A549 (cell line): ENCODE data around the gene BPIFB2. TPM values are rescaled to one million over a fixed set of nuclear protein-coding genes. Genes with fewer than 3 reads are reported as not detected.

ENCODE experiments used
- ATAC-seq, 2 experiments: fragments of 200-7000 bp in 1 of 2; fragments of >200 bp in 1 of 2; cut with Nextera tagmentation in 1 of 2; cut with Tn5 transposase in 1 of 2; 3 replicates each; pipeline versions ENCODE4 v1.8.0 to v1.9.1; 2018 to 2020; ENCODE audit warnings: mild to moderate bottlenecking in 1 of 2, moderate library complexity in 1 of 2
- CTCF ChIA-PET: fragments of 300-600 bp; sonication (Branson Sonifier 250); formaldehyde crosslinking; extraction: SDS; loops from one replicate; lab custom pipeline; 2021; ENCODE audit warnings: antibody characterized with exemption, inconsistent platforms; lab: Yijun Ruan, JAX
- POLR2A ChIA-PET: fragments of 350-600 bp; formaldehyde crosslinking; extraction: SDS; loops from one replicate; lab custom pipeline; 2021; ENCODE audit warnings: antibody characterized with exemption, inconsistent platforms; lab: Yijun Ruan, JAX
- DNase-seq, 2 experiments: peaks; one replicate each; pipeline versions ENCODE4 v3.0.0 to v3.0.0-alpha.2; 2011 to 2016; ENCODE audit warnings: low read depth in 1 of 2, low spot score in 1 of 2
- FAIRE-seq: peaks from 2 replicates; lab custom pipeline; 2011; peaks lifted over from hg19 to GRCh38; lab: Jason Lieb, UNC
- H3K27ac ChIP-seq, 2 experiments: fragments of >200 bp; sonication (Bioruptor Twin); formaldehyde crosslinking; 3 replicates each; pipeline ENCODE4 v1.5.1; 2016 to 2017
- H3K4me1 ChIP-seq: fragments of >200 bp; sonication (Bioruptor Twin); formaldehyde crosslinking; 3 replicates; pipeline ENCODE4 v1.6.1; 2016
- H3K4me2 ChIP-seq: fragments of >200 bp; sonication (Bioruptor Twin); formaldehyde crosslinking; 3 replicates; pipeline ENCODE4 v1.6.1; 2016
- H3K4me3 ChIP-seq: fragments of >200 bp; sonication (Bioruptor Twin); formaldehyde crosslinking; 3 replicates; pipeline ENCODE4 v1.5.1; 2016
- H3K9me3 ChIP-seq: fragments of >200 bp; sonication (Bioruptor Twin); formaldehyde crosslinking; 3 replicates; pipeline ENCODE4 v1.6.1; 2016
- BHLHE40 ChIP-seq: IDR thresholded peaks from 2 replicates; pipeline ENCODE4 v1.6.1; 2012; ENCODE audit warnings: low read depth, low read length, inconsistent platforms
- CBX2 ChIP-seq: fragments of 200-600 bp; sonication (generic); IDR thresholded peaks from 2 replicates; pipeline ENCODE4 v1.6.1; 2016; ENCODE audit warnings: low read depth, mild to moderate bottlenecking, borderline replicate concordance
- CBX8 ChIP-seq: fragments of 200-600 bp; sonication (generic); IDR thresholded peaks from 2 replicates; pipeline ENCODE4 v1.6.1; 2016
- CEBPB ChIP-seq, 2 experiments: fragments of >200 bp in 1 of 2; sonication (Bioruptor Twin) in 1 of 2; formaldehyde crosslinking in 1 of 2; IDR thresholded peaks; 2 replicates each; pipeline ENCODE4 v1.6.1; 2012 to 2016
- CHD2 ChIP-seq: fragments of 150-350 bp; IDR thresholded peaks from 2 replicates; pipeline ENCODE4 v1.6.1; 2014; ENCODE audit warnings: low read length; ENCODE audit not compliant: partially characterized antibody
- EHMT2 ChIP-seq: fragments of 200-600 bp; sonication (generic); IDR thresholded peaks from 2 replicates; pipeline ENCODE4 v1.6.1; 2016; ENCODE audit warnings: antibody characterized with exemption, low read depth, mild to moderate bottlenecking, moderate library complexity
- EP300 ChIP-seq, 2 experiments: fragments of >200 bp; sonication (Bioruptor Twin); formaldehyde crosslinking; IDR thresholded peaks; 2 replicates in 1 of 2; 3 replicates in 1 of 2; pipeline ENCODE4 v1.6.1; 2016 to 2017
- ESRRA ChIP-seq: fragments of 150-350 bp; IDR thresholded peaks from 2 replicates; pipeline ENCODE4 v1.6.1; 2014; ENCODE audit warnings: mild to moderate bottlenecking, low read length, borderline replicate concordance
- FOSL2 ChIP-seq, 2 experiments: fragments of 450-650 bp in 1 of 2; fragments of >200 bp in 1 of 2; sonication (Bioruptor Twin) in 1 of 2; formaldehyde crosslinking; IDR thresholded peaks; 2 replicates each; pipeline versions ENCODE4 v1.5.0 to v1.6.1; 2016 to 2020; ENCODE audit warnings: mild to moderate bottlenecking in 1 of 2, moderate library complexity in 1 of 2
- GATA3 ChIP-seq: IDR thresholded peaks from 2 replicates; pipeline ENCODE4 v1.6.1; 2012; ENCODE audit warnings: borderline replicate concordance
- HDAC2 ChIP-seq: fragments of 200-600 bp; sonication (generic); IDR thresholded peaks from 2 replicates; pipeline ENCODE4 v1.6.1; 2016
- HEYL ChIP-seq: fragments of 250-450 bp; sonication (Bioruptor Pico); IDR thresholded peaks from 2 replicates; pipeline ENCODE4 v1.8.0; 2021; ENCODE audit warnings: mild to moderate bottlenecking, moderate library complexity
- MAZ ChIP-seq: fragments of 150-350 bp; IDR thresholded peaks from 2 replicates; pipeline ENCODE4 v1.6.1; 2014; ENCODE audit warnings: antibody characterized with exemption, low read depth, low read length, borderline replicate concordance
- NFE2L2 ChIP-seq: fragments of 150-350 bp; conservative IDR thresholded peaks from 2 replicates; pipeline ENCODE4 v1.6.1; 2014; ENCODE audit warnings: low read length
- POLR2A ChIP-seq: IDR thresholded peaks from 2 replicates; pipeline ENCODE4 v1.6.1; 2012; ENCODE audit warnings: mild to moderate bottlenecking, low read length
- POLR2AphosphoS2 ChIP-seq: conservative IDR thresholded peaks from 2 replicates; pipeline ENCODE4 v1.6.1; 2012; ENCODE audit warnings: low read length, improper control_type of control experiment, inconsistent platforms
- RAD21 ChIP-seq, 2 experiments: fragments of >200 bp in 1 of 2; sonication (Bioruptor Twin) in 1 of 2; formaldehyde crosslinking in 1 of 2; IDR thresholded peaks in 1 of 2; conservative IDR thresholded peaks in 1 of 2; 2 replicates in 1 of 2; 3 replicates in 1 of 2; pipeline ENCODE4 v1.6.1; 2012 to 2018; ENCODE audit warnings: inconsistent platforms in 1 of 2
- RARB ChIP-seq: fragments of 250-450 bp; sonication (Bioruptor Pico); IDR thresholded peaks from 2 replicates; pipeline ENCODE4 v1.8.0; 2021; ENCODE audit warnings: mild to moderate bottlenecking, moderate library complexity
- RFX5 ChIP-seq: fragments of 450-650 bp; IDR thresholded peaks from 2 replicates; pipeline ENCODE4 v1.7.1; 2014; ENCODE audit warnings: antibody characterized with exemption, mild to moderate bottlenecking, moderate library complexity
- TP53 ChIP-seq: fragments of 250-450 bp; sonication (Bioruptor Pico); IDR thresholded peaks from 2 replicates; pipeline ENCODE4 v1.5.0; 2021; ENCODE audit warnings: mild to moderate bottlenecking, moderate library complexity
- ZC3H11A ChIP-seq: fragments of 450-650 bp; IDR thresholded peaks from 2 replicates; pipeline ENCODE4 v1.6.1; 2014; ENCODE audit warnings: antibody characterized with exemption, mild to moderate bottlenecking
- ZFP36 ChIP-seq: fragments of 450-650 bp; IDR thresholded peaks from 2 replicates; pipeline ENCODE4 v1.6.1; 2014; ENCODE audit warnings: borderline replicate concordance; ENCODE audit not compliant: partially characterized antibody
- WGBS: methylation state at CpG from one replicate; pipeline ENCODE4 v1.1.6; 2017; ENCODE audit errors: missing lambda C conversion rate; 5-methylcytosine and 5-hydroxymethylcytosine counted together
- polyA plus RNA-seq, 4 experiments: library from polyadenylated mRNA; depleted of rRNA in 3 of 4; stranded (reverse); fragments of >200 nt; fragmentation: RNase III in 1 of 4; extraction: RNeasy Plus Mini Kit Qiagen cat#74134 plus additional on column Dnase treatment in 1 of 4; gene quantifications; 2 replicates in 3 of 4; 3 replicates in 1 of 4; pipeline ENCODE4 v1.2.3, GENCODE V29; 2011 to 2017
- TF ChIP-seq, protein P1 (sequence below): IDR thresholded peaks from 2 replicates; pipeline ENCODE4 v1.6.1; 2012
- TF ChIP-seq, protein P2 (sequence below): IDR thresholded peaks from 2 replicates; pipeline ENCODE4 v1.6.1; 2012
- TF ChIP-seq, protein P3 (sequence below): fragments of >200 bp; sonication (Bioruptor Twin); formaldehyde crosslinking; IDR thresholded peaks from 2 replicates; pipeline ENCODE4 v1.6.1; 2016
- TF ChIP-seq, protein P4 (sequence below): fragments of 200-600 bp; sonication (generic); IDR thresholded peaks from 2 replicates; pipeline ENCODE4 v1.6.1; 2016; ENCODE audit warnings: antibody characterized with exemption, mild to moderate bottlenecking, moderate library complexity

The BPIFB2 gene
- polyA plus RNA-seq, 2 of the 4 experiments (the other 2 are of a cell fraction) = not detected

DNA sequence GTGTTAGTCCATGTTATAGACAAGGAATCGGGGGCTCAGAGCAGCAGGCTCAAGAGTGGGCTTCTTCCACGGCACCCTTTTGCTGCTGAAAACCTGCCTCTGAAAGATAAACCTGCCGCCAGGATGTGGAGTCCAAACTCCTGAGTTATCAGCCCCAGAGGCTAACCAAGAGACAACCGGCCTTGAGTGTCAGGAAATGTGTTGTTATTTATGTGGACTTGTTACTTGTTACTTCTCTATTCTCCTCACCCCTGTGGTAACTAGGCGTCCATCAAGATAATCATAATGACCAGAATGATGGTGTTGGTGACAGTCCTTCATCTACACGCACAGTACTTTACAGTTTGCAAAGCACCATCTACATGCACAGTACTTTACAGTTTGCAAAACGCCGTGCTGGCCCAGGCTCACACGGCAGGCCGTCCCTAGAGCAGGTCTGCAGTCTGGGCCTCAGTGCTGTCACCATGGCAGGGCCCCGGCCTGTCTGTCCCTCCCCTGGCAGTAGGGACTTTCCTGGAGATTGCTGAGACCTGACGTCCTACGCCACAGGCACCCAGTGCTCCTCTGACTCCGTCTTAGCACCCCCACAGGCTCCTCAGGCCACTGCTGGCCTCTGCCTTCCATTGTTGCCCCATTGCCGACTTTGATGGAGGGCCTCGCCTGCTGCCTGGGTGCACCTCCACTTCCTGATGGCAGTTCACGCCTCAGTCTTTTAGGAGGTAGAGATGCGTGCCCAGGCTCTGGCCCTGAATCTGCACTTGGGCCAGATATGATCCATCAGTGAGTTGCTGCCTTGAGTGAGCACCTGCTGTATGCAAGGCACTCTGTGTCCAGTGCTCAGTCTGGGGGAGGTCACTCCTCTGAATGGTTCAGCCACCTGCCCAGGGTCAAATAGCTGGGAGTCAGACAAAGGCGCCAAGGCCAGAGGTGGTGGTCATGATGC lies 62.9 kb downstream of the BPIFB2 start:
- H3K9me3 ChIP-seq = no peaks in the 10 kb centered on the region
- CTCF ChIA-PET = no interaction called here
- no peak overlapping the region for H3K4me2 ChIP-seq
- POLR2A ChIA-PET = interaction anchor here (0.7 kb wide), 1 partner anchor 8 kb away, joined by 6 read pairs; no protein-coding TSS in a partner anchor
- ATAC-seq (no peak), DNase-seq (no peak), FAIRE-seq (no peak)
- no peak overlapping the region for H3K4me3 ChIP-seq
- 73% methylated on average over 17 of the region's 19 CpGs for WGBS
- H3K27ac ChIP-seq = no peak overlapping the region
- H3K4me1 ChIP-seq = no peaks in the 10 kb centered on the region
- TF ChIP-seq CHD2 = no peak
- TF ChIP-seq BHLHE40 = no peak
- TF ChIP-seq POLR2AphosphoS2 = no peak
- TF ChIP-seq POLR2A = no peak
- TF ChIP-seq, protein P1, sequence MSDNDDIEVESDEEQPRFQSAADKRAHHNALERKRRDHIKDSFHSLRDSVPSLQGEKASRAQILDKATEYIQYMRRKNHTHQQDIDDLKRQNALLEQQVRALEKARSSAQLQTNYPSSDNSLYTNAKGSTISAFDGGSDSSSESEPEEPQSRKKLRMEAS = no peak
- TF ChIP-seq, protein P2, sequence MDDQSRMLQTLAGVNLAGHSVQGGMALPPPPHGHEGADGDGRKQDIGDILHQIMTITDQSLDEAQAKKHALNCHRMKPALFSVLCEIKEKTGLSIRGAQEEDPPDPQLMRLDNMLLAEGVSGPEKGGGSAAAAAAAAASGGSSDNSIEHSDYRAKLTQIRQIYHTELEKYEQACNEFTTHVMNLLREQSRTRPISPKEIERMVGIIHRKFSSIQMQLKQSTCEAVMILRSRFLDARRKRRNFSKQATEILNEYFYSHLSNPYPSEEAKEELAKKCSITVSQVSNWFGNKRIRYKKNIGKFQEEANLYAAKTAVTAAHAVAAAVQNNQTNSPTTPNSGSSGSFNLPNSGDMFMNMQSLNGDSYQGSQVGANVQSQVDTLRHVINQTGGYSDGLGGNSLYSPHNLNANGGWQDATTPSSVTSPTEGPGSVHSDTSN = no peak
- TF ChIP-seq CBX2 = no peak
- no peak for TF ChIP-seq MAZ
- TF ChIP-seq CEBPB (IDR thresholded peaks at IDR 0.05) = no peak
- no peak for TF ChIP-seq RAD21 (conservative IDR thresholded peaks at IDR 0.05 in 1 of 2, IDR thresholded peaks at IDR 0.05 in 1 of 2)
- no peak for TF ChIP-seq RFX5
- TF ChIP-seq, all 56 proteins: peak for 0

DNA sequence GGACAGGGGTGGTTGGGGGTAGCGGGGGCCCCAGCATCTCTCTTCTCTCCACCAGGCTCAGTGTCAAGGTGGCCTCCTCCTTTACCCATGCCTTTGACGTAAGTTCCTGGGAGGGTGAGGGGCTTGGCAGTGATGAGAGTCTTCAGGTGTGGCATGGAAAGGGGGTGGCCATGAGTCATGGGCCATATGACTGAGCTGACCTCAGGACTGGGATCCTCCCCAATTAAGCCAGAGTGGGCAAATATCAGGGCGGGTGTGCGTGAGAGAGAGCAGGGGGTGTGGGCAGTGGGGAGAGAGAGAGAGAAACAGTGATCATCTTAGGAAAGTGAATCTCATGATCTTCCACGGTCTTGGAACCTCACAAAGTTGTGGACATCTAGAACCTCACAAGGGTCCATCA lies 63.7 kb downstream of the BPIFB2 start:
- no peak for DNase-seq
- H3K4me1 ChIP-seq = no peaks in the 10 kb centered on the region
- no peak overlapping the region for H3K4me2 ChIP-seq
- TF ChIP-seq ZFP36 (no peak), ZC3H11A (no peak), ESRRA (no peak), HEYL (CRISPR knock-in tag) (no peak)
- TF ChIP-seq, all 56 proteins: peak for 0
- FAIRE-seq (no peak), ATAC-seq (no peak)
- ChIA-PET POLR2A (interaction anchor here (0.7 kb wide), 1 partner anchor 9 kb away, joined by 6 read pairs; no protein-coding TSS in a partner anchor), CTCF (interaction anchor here (0.8 to 2.3 kb wide), 4 partner anchors 9 to 169 kb away, joined by 3 to 5 read pairs (median 3); no protein-coding TSS in a partner anchor)
- H3K4me3 ChIP-seq = no peak overlapping the region
- WGBS = 69% methylated on average over 4 of the region's 5 CpGs
- no peaks in the 10 kb centered on the region for H3K9me3 ChIP-seq
- no peak overlapping the region for H3K27ac ChIP-seq

DNA sequence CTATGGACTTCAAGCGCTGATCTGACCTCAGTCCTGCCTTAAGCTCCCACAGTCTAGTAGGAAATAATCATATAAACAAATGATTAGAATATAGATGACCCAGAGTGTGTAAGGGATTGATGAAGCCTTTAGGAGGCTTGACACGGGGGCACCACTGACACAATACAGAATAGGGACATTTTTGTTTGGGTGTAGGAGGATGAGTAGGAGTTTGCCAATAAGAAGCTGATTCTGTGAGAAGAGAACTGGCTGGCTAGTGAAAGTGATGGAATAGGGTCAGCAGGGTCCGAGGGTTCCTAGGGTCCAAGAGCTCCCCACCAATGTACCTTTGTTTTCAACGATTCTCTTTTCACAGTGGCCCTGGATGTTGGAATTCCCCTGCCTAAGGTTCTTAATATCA lies 64.9 kb downstream of the BPIFB2 start:
- ATAC-seq = no peak
- TF ChIP-seq EHMT2 (no peak), CBX8 (no peak), TP53 (CRISPR knock-in tag) (no peak), RARB (CRISPR knock-in tag) (no peak), EP300 (IDR thresholded peaks at IDR 0.05) (no peak), FOSL2 (IDR thresholded peaks at IDR 0.05) (no peak), FOSL2 (CRISPR knock-in tag; IDR thresholded peaks at IDR 0.05) (no peak), GATA3 (no peak), CBX2 (no peak), ZC3H11A (no peak), RAD21 (conservative IDR thresholded peaks at IDR 0.05 in 1 of 2, IDR thresholded peaks at IDR 0.05 in 1 of 2) (no peak), ESRRA (no peak), HDAC2 (no peak), NFE2L2 (no peak)
- TF ChIP-seq, protein P3, sequence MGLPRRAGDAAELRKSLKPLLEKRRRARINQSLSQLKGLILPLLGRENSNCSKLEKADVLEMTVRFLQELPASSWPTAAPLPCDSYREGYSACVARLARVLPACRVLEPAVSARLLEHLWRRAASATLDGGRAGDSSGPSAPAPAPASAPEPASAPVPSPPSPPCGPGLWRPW = no peak
- TF ChIP-seq, protein P1 = no peak
- TF ChIP-seq, protein P4, sequence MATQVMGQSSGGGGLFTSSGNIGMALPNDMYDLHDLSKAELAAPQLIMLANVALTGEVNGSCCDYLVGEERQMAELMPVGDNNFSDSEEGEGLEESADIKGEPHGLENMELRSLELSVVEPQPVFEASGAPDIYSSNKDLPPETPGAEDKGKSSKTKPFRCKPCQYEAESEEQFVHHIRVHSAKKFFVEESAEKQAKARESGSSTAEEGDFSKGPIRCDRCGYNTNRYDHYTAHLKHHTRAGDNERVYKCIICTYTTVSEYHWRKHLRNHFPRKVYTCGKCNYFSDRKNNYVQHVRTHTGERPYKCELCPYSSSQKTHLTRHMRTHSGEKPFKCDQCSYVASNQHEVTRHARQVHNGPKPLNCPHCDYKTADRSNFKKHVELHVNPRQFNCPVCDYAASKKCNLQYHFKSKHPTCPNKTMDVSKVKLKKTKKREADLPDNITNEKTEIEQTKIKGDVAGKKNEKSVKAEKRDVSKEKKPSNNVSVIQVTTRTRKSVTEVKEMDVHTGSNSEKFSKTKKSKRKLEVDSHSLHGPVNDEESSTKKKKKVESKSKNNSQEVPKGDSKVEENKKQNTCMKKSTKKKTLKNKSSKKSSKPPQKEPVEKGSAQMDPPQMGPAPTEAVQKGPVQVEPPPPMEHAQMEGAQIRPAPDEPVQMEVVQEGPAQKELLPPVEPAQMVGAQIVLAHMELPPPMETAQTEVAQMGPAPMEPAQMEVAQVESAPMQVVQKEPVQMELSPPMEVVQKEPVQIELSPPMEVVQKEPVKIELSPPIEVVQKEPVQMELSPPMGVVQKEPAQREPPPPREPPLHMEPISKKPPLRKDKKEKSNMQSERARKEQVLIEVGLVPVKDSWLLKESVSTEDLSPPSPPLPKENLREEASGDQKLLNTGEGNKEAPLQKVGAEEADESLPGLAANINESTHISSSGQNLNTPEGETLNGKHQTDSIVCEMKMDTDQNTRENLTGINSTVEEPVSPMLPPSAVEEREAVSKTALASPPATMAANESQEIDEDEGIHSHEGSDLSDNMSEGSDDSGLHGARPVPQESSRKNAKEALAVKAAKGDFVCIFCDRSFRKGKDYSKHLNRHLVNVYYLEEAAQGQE = no peak
- TF ChIP-seq, all 56 proteins: peak for 0
- FAIRE-seq = no peak

More for the DNA sequence above, 64.9 kb downstream of the BPIFB2 start:
- POLR2A ChIA-PET = no interaction called here
- Histone ChIP-seq H3K4me1 (peaks cover 5% of the 10 kb centered on the region; the same call in 2 of the 3 replicates), H3K9me3 (no peaks in the 10 kb centered on the region), H3K4me2 (no peak overlapping the region), H3K4me3 (no peak overlapping the region), H3K27ac (no peak overlapping the region)
- 18% methylated on average over 4 of the region's 4 CpGs for WGBS
- no peak for DNase-seq
- CTCF ChIA-PET = interaction anchor here (1.0 to 2.3 kb wide), 4 partner anchors 22 to 170 kb away, joined by 3 to 5 read pairs (median 3); no protein-coding TSS in a partner anchor
